K562 (cell line): ENCODE data around the gene DZIP1. TPM values are rescaled to one million over a fixed set of nuclear protein-coding genes. Genes with fewer than 3 reads are reported as not detected.

Source experiments
- ATAC-seq: fragments of 200-7000 bp; cut with Tn5 transposase; 3 replicates; pipeline ENCODE4 v1.9.1; 2020; ENCODE audit warnings: moderate library complexity
- BruUV-seq: library from RNA; stranded (reverse); fragments of 400-500 nt; replicated peaks from 2 replicates; lab custom pipeline; 2021; lab: Mats Ljungman, UMichigan
- CTCF ChIA-PET: fragments of 300-600 bp; formaldehyde crosslinking; extraction: SDS; loops from one replicate; lab custom pipeline; 2021; ENCODE audit warnings: low intra/inter-chr PET ratio; lab: Yijun Ruan, JAX
- POLR2A ChIA-PET: fragments of 300-600, 350-650 bp; sonication (Branson Sonifier 250); formaldehyde crosslinking; extraction: SDS; loops from one replicate; lab custom pipeline; 2021; ENCODE audit warnings: antibody characterized with exemption, inconsistent platforms; lab: Yijun Ruan, JAX
- DNase-seq, 4 experiments: peaks; one replicate each; pipeline versions ENCODE4 v3.0.0 to v3.0.0-alpha.2; 2011 to 2018; ENCODE audit warnings: low spot score in 3 of 4, mixed read lengths in 3 of 4; ENCODE audit errors: extremely low read depth in 1 of 4
- FAIRE-seq: peaks from 2 replicates; lab custom pipeline; 2011; peaks lifted over from hg19 to GRCh38; lab: Jason Lieb, UNC
- H2AFZ ChIP-seq: 2 replicates; pipeline ENCODE4 v1.6.0; 2011; ENCODE audit warnings: low read depth, low read length, control low read depth, inconsistent platforms
- H3K27ac ChIP-seq: fragments of 200-600 bp; 3 replicates; pipeline ENCODE4 v1.8.0; 2011; ENCODE audit warnings: low read depth, mild to moderate bottlenecking, control low read depth, inconsistent platforms, low read length, moderate library complexity, mixed read lengths; ENCODE audit errors: extremely low read depth
- H3K27me3 ChIP-seq, 2 experiments: fragments of 300-600 bp in 1 of 2; 2 replicates in 1 of 2; 3 replicates in 1 of 2; pipeline versions ENCODE4 v1.6.0 to v1.8.0; 2011; ENCODE audit warnings: inconsistent platforms in 2 of 2, low read length in 2 of 2, mild to moderate bottlenecking in 1 of 2, mixed read lengths in 1 of 2, moderate library complexity in 1 of 2; ENCODE audit not compliant: control insufficient read depth in 2 of 2, insufficient read depth in 2 of 2
- H3K36me3 ChIP-seq: fragments of 300-600 bp; 3 replicates; pipeline ENCODE4 v1.8.0; 2011; ENCODE audit warnings: mild to moderate bottlenecking, low read length, inconsistent platforms; ENCODE audit not compliant: control insufficient read depth, insufficient read depth
- H3K4me1 ChIP-seq, 2 experiments: fragments of 200-600 bp in 1 of 2; replicated peaks in 1 of 2; 2 replicates in 1 of 2; 3 replicates in 1 of 2; pipeline versions ENCODE4 v1.5.1 to v1.8.0; 2011; ENCODE audit warnings: inconsistent platforms in 2 of 2, low read length in 2 of 2, mild to moderate bottlenecking in 1 of 2, mixed read lengths in 1 of 2, moderate library complexity in 1 of 2; ENCODE audit not compliant: control insufficient read depth in 2 of 2, insufficient read depth in 2 of 2
- H3K4me2 ChIP-seq: 2 replicates; pipeline ENCODE4 v1.6.1; 2011; ENCODE audit warnings: low read length, control low read depth, inconsistent platforms, mixed read lengths; ENCODE audit not compliant: insufficient read depth
- H3K4me3 ChIP-seq: fragments of 200-600 bp; sonication (generic), shearing (Covaris generic); 2 replicates; pipeline ENCODE4 v1.5.1; 2016; ENCODE audit warnings: control low read depth, inconsistent platforms
- H3K79me2 ChIP-seq: fragments of 200-600 bp; 3 replicates; pipeline ENCODE4 v1.8.0; 2011; ENCODE audit warnings: low read length, inconsistent platforms; ENCODE audit not compliant: control insufficient read depth, insufficient read depth
- H3K9ac ChIP-seq, 2 experiments: 2 replicates each; pipeline versions ENCODE4 v1.6.0 to v1.6.1; 2011; ENCODE audit warnings: low read depth in 2 of 2, low read length in 2 of 2, control low read depth in 1 of 2, inconsistent platforms in 1 of 2, mild to moderate bottlenecking in 1 of 2, mixed read lengths in 1 of 2; ENCODE audit not compliant: insufficient read depth in 1 of 2
- H3K9me1 ChIP-seq: one replicate; pipeline ENCODE4 v1.6.0; 2011; ENCODE audit warnings: inconsistent platforms, mild to moderate bottlenecking, low read length, moderate library complexity; ENCODE audit not compliant: control insufficient read depth, insufficient read depth
- H3K9me3 ChIP-seq: replicated peaks from 2 replicates; pipeline ENCODE4 v1.5.1; 2011; ENCODE audit warnings: low read depth, low read length, inconsistent platforms; ENCODE audit not compliant: control insufficient read depth, insufficient read depth
- H4K20me1 ChIP-seq: replicated peaks from 2 replicates; pipeline ENCODE4 v1.6.1; 2011; ENCODE audit warnings: low read length, inconsistent platforms, mixed read lengths; ENCODE audit not compliant: control insufficient read depth, insufficient read depth
- ARID1B ChIP-seq: fragments of 450-650 bp; IDR thresholded peaks from 2 replicates; pipeline ENCODE4 v1.6.1; 2016; ENCODE audit warnings: antibody characterized with exemption, mild to moderate bottlenecking, inconsistent platforms
- CTBP1 ChIP-seq: fragments of 450-650 bp; IDR thresholded peaks from 2 replicates; pipeline ENCODE4 v1.6.1; 2016; ENCODE audit warnings: borderline replicate concordance
- HES1 ChIP-seq: fragments of 450-650 bp; IDR thresholded peaks from 2 replicates; pipeline ENCODE4 v1.6.1; 2016; ENCODE audit warnings: low read depth, mild to moderate bottlenecking, moderate library complexity
- JUNB ChIP-seq: fragments of 450-650 bp; formaldehyde crosslinking; conservative IDR thresholded peaks from 2 replicates; pipeline ENCODE4 v1.4.0; 2020; ENCODE audit warnings: mild to moderate bottlenecking
- MAZ ChIP-seq, 2 experiments: fragments of 450-650 bp in 1 of 2; sonication (generic) in 1 of 2; formaldehyde crosslinking; IDR thresholded peaks in 1 of 2; conservative IDR thresholded peaks in 1 of 2; 2 replicates each; pipeline versions ENCODE4 v1.4.0 to v1.5.0; 2020; ENCODE audit warnings: mild to moderate bottlenecking in 1 of 2, missing genetic modification reagents in 1 of 2
- PHB ChIP-seq: fragments of 250-450 bp; sonication (Bioruptor Pico); IDR thresholded peaks from 2 replicates; pipeline ENCODE4 v1.5.0; 2021
- PPARD ChIP-seq: fragments of 250-450 bp; sonication (Bioruptor Pico); IDR thresholded peaks from 2 replicates; pipeline ENCODE4 v1.8.0; 2022; ENCODE audit warnings: inconsistent platforms, mild to moderate bottlenecking, moderate library complexity
- SP1 ChIP-seq: sonication (generic); formaldehyde crosslinking; IDR thresholded peaks from 2 replicates; pipeline ENCODE4 v1.8.1; 2022; ENCODE audit warnings: mild to moderate bottlenecking, missing genetic modification reagents
- ZHX1 ChIP-seq: fragments of 150-350 bp; conservative IDR thresholded peaks from 2 replicates; pipeline ENCODE4 v1.6.1; 2014; ENCODE audit warnings: low read length
- ZNF140 ChIP-seq: fragments of 250-450 bp; sonication (Bioruptor Pico); IDR thresholded peaks from 2 replicates; pipeline ENCODE4 v1.8.0; 2021; ENCODE audit warnings: moderate library complexity, mild to moderate bottlenecking, inconsistent platforms
- ZNF277 ChIP-seq: fragments of 250-450 bp; sonication (Bioruptor Pico); IDR thresholded peaks from 2 replicates; pipeline ENCODE4 v1.8.0; 2022; ENCODE audit warnings: inconsistent platforms, mild to moderate bottlenecking, moderate library complexity, borderline replicate concordance
- ZZZ3 ChIP-seq: fragments of 450-650 bp; IDR thresholded peaks from 2 replicates; pipeline ENCODE4 v1.6.1; 2016; ENCODE audit warnings: antibody characterized with exemption, mild to moderate bottlenecking, moderate library complexity
- WGBS: fragments of 100-300 bp; shearing (Covaris generic); methylation state at CpG from one replicate; pipeline ENCODE4 v1.1.6; 2016; ENCODE audit warnings: low coverage, mixed read lengths; ENCODE audit not compliant: insufficient coverage; ENCODE audit errors: missing lambda C conversion rate; 5-methylcytosine and 5-hydroxymethylcytosine counted together
- in situ Hi-C: fragments of 300-500 bp; cut with MboI; formaldehyde crosslinking; loops from 4 replicates; pipeline ENCODE4 v1.15.0; 2018; ENCODE audit warnings: inconsistent platforms, mixed read lengths
- intact Hi-C: fragments of 100-400 bp; cut with micrococcal nuclease; formaldehyde crosslinking; loops from 2 replicates; pipeline ENCODE4 v1.14.2; 2022
- polyA plus RNA-seq, 8 experiments: library from polyadenylated mRNA; depleted of rRNA in 4 of 8; stranded (reverse) in 5 of 8; unstranded in 3 of 8; fragments of >200 nt; fragmentation: Nextera tagmentation in 2 of 8; fragmentation: Illumina TruSeq in 1 of 8; extraction: Ambion mirVana in 2 of 8; extraction: Trizol in 1 of 8; gene quantifications; 2 replicates each; pipeline versions ENCODE4 v1.2.1 to v1.2.3, GENCODE V29; 2011 to 2014; ENCODE audit warnings: inconsistent platforms in 1 of 8, missing spikeins in 1 of 8
- total RNA-seq, 7 experiments: library from RNA; depleted of rRNA in 6 of 7; stranded (reverse); fragments of >200 nt in 6 of 7; fragmentation: Illumina TruSeq in 2 of 7; extraction: Trizol in 2 of 7; gene quantifications; 2 replicates each; pipeline versions ENCODE4 v1.2.1 to v1.2.3, GENCODE V29; 2011 to 2021; ENCODE audit warnings: low replicate concordance in 1 of 7

The DZIP1 gene
- total and polyA plus RNA-seq, 9 of the 15 experiments (the other 6 are each of a cell fraction or from before 2014, with no cell fraction given): 0.07 TPM; not detected in 8

- WGBS: 22% methylated on average over 11 of the region's 16 CpGs
- Histone ChIP-seq H3K9ac (no peak overlapping the region), H3K9me3 (no peaks in the 10 kb centered on the region), H3K27ac (no peak overlapping the region), H4K20me1 (no peaks in the 10 kb centered on the region), H2AFZ (no peak overlapping the region), H3K4me2 (no peak overlapping the region), H3K4me3 (no peak overlapping the region), H3K9me1 (no peaks in the 10 kb centered on the region), H3K4me1 (peaks cover 0 to 17% of the 10 kb centered on the region in 2 experiments; a peak in 2 of 5 replicates), H3K79me2 (no peaks in the 10 kb centered on the region), H3K36me3 (no peaks in the 10 kb centered on the region), H3K27me3 (peaks cover 13 to 20% of the 10 kb centered on the region in 2 experiments)
- FAIRE-seq (no peak), DNase-seq (no peak), ATAC-seq (no peak)
- TF ChIP-seq ZHX1 (no peak), JUNB (CRISPR knock-in tag) (no peak)
- intact Hi-C loops (no loop called here), in situ Hi-C loops (no loop called here)
- CTCF ChIA-PET: no interaction called here
- POLR2A ChIA-PET: interaction anchor here (0.6 kb wide), 1 partner anchor 70 kb away, joined by 3 read pairs; no protein-coding TSS in a partner anchor
- no TSS peak for BruUV-seq
Measured at GRCh38 chr13:95643571-95643935, 953 bp downstream of the DZIP1 start.

- BruUV-seq: no TSS peak
- Histone ChIP-seq H3K4me1 (peaks cover 0 to 17% of the 10 kb centered on the region in 2 experiments; a peak in 2 of 5 replicates), H3K9me1 (no peaks in the 10 kb centered on the region), H3K27me3 (peaks cover 13 to 20% of the 10 kb centered on the region in 2 experiments), H3K4me2 (no peak overlapping the region), H3K9me3 (no peaks in the 10 kb centered on the region), H3K4me3 (no peak overlapping the region), H3K36me3 (no peaks in the 10 kb centered on the region), H2AFZ (no peak overlapping the region), H3K27ac (no peak overlapping the region), H4K20me1 (no peaks in the 10 kb centered on the region), H3K9ac (no peak overlapping the region), H3K79me2 (no peaks in the 10 kb centered on the region)
- WGBS: 0% methylated on average over 2 of the region's 3 CpGs
- ChIA-PET CTCF (no interaction called here), POLR2A (interaction anchor here (0.6 to 0.8 kb wide), 2 partner anchors 70 to 227 kb away, joined by 3 read pairs; no protein-coding TSS in a partner anchor)
- intact Hi-C loops (no loop called here), in situ Hi-C loops (no loop called here)
- no peak for FAIRE-seq
- no peak for DNase-seq
- no peak for ATAC-seq
- TF ChIP-seq MAZ (CRISPR knock-in tag; conservative IDR thresholded peaks at IDR 0.05 in 1 of 2, IDR thresholded peaks at IDR 0.05 in 1 of 2): no peak
- TF ChIP-seq ZNF277 (CRISPR knock-in tag): no peak
- TF ChIP-seq ZNF140: no peak
- TF ChIP-seq PHB (CRISPR knock-in tag): no peak
- TF ChIP-seq ARID1B: no peak
- no peak for TF ChIP-seq PPARD (CRISPR knock-in tag)
- no peak for TF ChIP-seq CTBP1
- no peak for TF ChIP-seq ZZZ3
- no peak for TF ChIP-seq HES1
- no peak for TF ChIP-seq SP1 (CRISPR knock-in tag)
Measured at GRCh38 chr13:95642999-95643398, 1.5 kb downstream of the DZIP1 start.
